H1 (cell line): ENCODE results near the gene EGFLAM. TPM values are rescaled to one million over a fixed set of nuclear protein-coding genes. Genes with fewer than 3 reads are reported as not detected.

Source experiments
- CTCF ChIA-PET: fragments of 300-600 bp; sonication (Branson Sonifier 250); formaldehyde crosslinking; loops from one replicate; lab custom pipeline; 2021; ENCODE audit not compliant: partially characterized antibody; lab: Charles Lee
- POLR2A ChIA-PET: fragments of 300-600 bp; sonication (Branson Sonifier 250); formaldehyde crosslinking; loops from one replicate; lab custom pipeline; 2021; ENCODE audit warnings: inconsistent platforms; ENCODE audit not compliant: partially characterized antibody; lab: Charles Lee
- DNase-seq, 2 experiments: peaks; one replicate each; pipeline versions ENCODE4 v3.0.0 to v3.0.0-alpha.2; 2010 to 2022; ENCODE audit warnings: low spot score in 2 of 2, low read depth in 1 of 2, mixed read lengths in 1 of 2
- FAIRE-seq: peaks from 2 replicates; lab custom pipeline; 2011; peaks lifted over from hg19 to GRCh38; lab: Jason Lieb, UNC
- H2AFZ ChIP-seq: 2 replicates; pipeline ENCODE4 v1.8.1; 2012; ENCODE audit warnings: low read length, inconsistent platforms
- H2AK5ac ChIP-seq: 2 replicates; pipeline ENCODE4 v1.6.1; 2013; ENCODE audit warnings: low read depth, low read length
- H2BK120ac ChIP-seq: replicated peaks from 2 replicates; pipeline ENCODE3; 2013; ENCODE audit warnings: low read depth, low read length, inconsistent platforms
- H2BK12ac ChIP-seq: 2 replicates; pipeline ENCODE4 v1.6.1; 2013; ENCODE audit warnings: low read depth, low read length
- H2BK15ac ChIP-seq: 2 replicates; pipeline ENCODE4 v1.6.1; 2013; ENCODE audit warnings: low read length
- H2BK20ac ChIP-seq: 2 replicates; pipeline ENCODE4 v1.6.1; 2013; ENCODE audit warnings: low read length
- H2BK5ac ChIP-seq: 2 replicates; pipeline ENCODE4 v1.6.1; 2013; ENCODE audit warnings: low read depth, low read length
- H3K14ac ChIP-seq: 2 replicates; pipeline ENCODE4 v1.6.1; 2013; ENCODE audit warnings: inconsistent platforms; ENCODE audit not compliant: insufficient read length
- H3K18ac ChIP-seq: 2 replicates; pipeline ENCODE4 v1.6.1; 2013; ENCODE audit warnings: low read length; ENCODE audit errors: extremely low read depth
- H3K23ac ChIP-seq: 2 replicates; pipeline ENCODE4 v1.6.1; 2013; ENCODE audit warnings: inconsistent platforms; ENCODE audit not compliant: insufficient read length
- H3K23me2 ChIP-seq: 2 replicates; pipeline ENCODE4 v1.6.1; 2013; ENCODE audit warnings: low read depth, low read length
- H3K27ac ChIP-seq: 2 replicates; pipeline ENCODE4 v1.6.1; 2011; ENCODE audit warnings: low read depth, low read length, inconsistent platforms
- H3K27me3 ChIP-seq, 4 experiments: replicated peaks in 1 of 4; 1 replicate in 1 of 4; 2 replicates in 3 of 4; pipeline versions ENCODE4 v1.6.1 to v1.8.1; 2011 to 2013; ENCODE audit warnings: low read length in 3 of 4, mild to moderate bottlenecking in 3 of 4, inconsistent platforms in 2 of 4, mixed read lengths in 2 of 4, moderate library complexity in 1 of 4; ENCODE audit not compliant: control insufficient read depth in 3 of 4, insufficient read depth in 3 of 4; ENCODE audit errors: extremely low read depth in 1 of 4
- H3K36me3 ChIP-seq, 4 experiments: 2 replicates each; pipeline versions ENCODE4 v1.6.1 to v1.8.1; 2011 to 2013; ENCODE audit warnings: mild to moderate bottlenecking in 4 of 4, low read length in 3 of 4, moderate library complexity in 2 of 4, control low read depth in 1 of 4, inconsistent platforms in 1 of 4; ENCODE audit not compliant: insufficient read depth in 4 of 4, control insufficient read depth in 2 of 4
- H3K4ac ChIP-seq: replicated peaks from 2 replicates; pipeline ENCODE3; 2013; ENCODE audit warnings: low read length, low read depth, mixed read lengths, inconsistent platforms; ENCODE audit not compliant: insufficient read length
- H3K4me1 ChIP-seq, 4 experiments: replicated peaks in 1 of 4; 1 replicate in 1 of 4; 2 replicates in 3 of 4; pipeline versions ENCODE4 v1.6.1 to v1.8.1; 2011 to 2013; ENCODE audit warnings: low read length in 3 of 4, inconsistent platforms in 2 of 4, mixed read lengths in 1 of 4; ENCODE audit not compliant: insufficient read depth in 4 of 4, control insufficient read depth in 3 of 4
- H3K4me2 ChIP-seq, 2 experiments: 2 replicates each; pipeline versions ENCODE4 v1.6.1 to v1.8.1; 2011 to 2013; ENCODE audit warnings: low read depth in 2 of 2, low read length in 2 of 2, control low read depth in 1 of 2, inconsistent platforms in 1 of 2, mild to moderate bottlenecking in 1 of 2; ENCODE audit not compliant: insufficient read depth in 1 of 2
- H3K4me3 ChIP-seq, 4 experiments: fragments of 200-600, 300-600 bp in 1 of 4; sonication (generic), shearing (Covaris generic), sonication (Bioruptor Twin) in 1 of 4; 2 replicates each; pipeline versions ENCODE4 v1.5.1 to v1.8.1; 2011 to 2016; ENCODE audit warnings: low read length in 4 of 4, low read depth in 3 of 4, control low read depth in 2 of 4, inconsistent platforms in 2 of 4, mild to moderate bottlenecking in 2 of 4, mixed read lengths in 1 of 4, moderate library complexity in 1 of 4; ENCODE audit not compliant: insufficient read depth in 2 of 4; ENCODE audit errors: extremely low read depth in 1 of 4
- H3K56ac ChIP-seq: replicated peaks from 2 replicates; pipeline ENCODE3; 2013; ENCODE audit warnings: low read depth, mild to moderate bottlenecking, mixed read lengths, low read length, inconsistent platforms; ENCODE audit not compliant: insufficient read length
- H3K79me1 ChIP-seq: 2 replicates; pipeline ENCODE4 v1.6.1; 2013; ENCODE audit warnings: low read depth, low read length, control low read depth
- H3K79me2 ChIP-seq, 2 experiments: 2 replicates each; pipeline versions ENCODE4 v1.6.1 to v1.8.1; 2012 to 2013; ENCODE audit warnings: low read length in 2 of 2, mild to moderate bottlenecking in 2 of 2, inconsistent platforms in 1 of 2; ENCODE audit not compliant: insufficient read depth in 2 of 2, control insufficient read depth in 1 of 2
- H3K9ac ChIP-seq, 4 experiments: replicated peaks in 1 of 4; 1 replicate in 1 of 4; 2 replicates in 3 of 4; pipeline versions ENCODE4 v1.6.1 to v1.8.1; 2011 to 2013; ENCODE audit warnings: low read depth in 3 of 4, low read length in 3 of 4, control low read depth in 2 of 4, mild to moderate bottlenecking in 2 of 4, moderate library complexity in 2 of 4, inconsistent platforms in 1 of 4; ENCODE audit errors: extremely low read depth in 1 of 4
- H3K9me3 ChIP-seq, 2 experiments: 2 replicates each; pipeline versions ENCODE4 v1.6.1 to v1.8.1; 2012 to 2013; ENCODE audit warnings: mild to moderate bottlenecking in 2 of 2, moderate library complexity in 2 of 2, control low read depth in 1 of 2, inconsistent platforms in 1 of 2, low read depth in 1 of 2, low read length in 1 of 2, mixed read lengths in 1 of 2; ENCODE audit not compliant: insufficient read depth in 2 of 2
- H4K20me1 ChIP-seq, 2 experiments: replicated peaks in 1 of 2; 2 replicates each; pipeline versions ENCODE3 to v1.8.1; 2011 to 2013; ENCODE audit warnings: inconsistent platforms in 2 of 2, low read length in 2 of 2, mild to moderate bottlenecking in 1 of 2; ENCODE audit not compliant: insufficient read depth in 2 of 2, control insufficient read depth in 1 of 2
- H4K5ac ChIP-seq: 2 replicates; pipeline ENCODE4 v1.6.1; 2013; ENCODE audit warnings: low read length, low read depth, mixed read lengths, inconsistent platforms; ENCODE audit not compliant: insufficient read length
- H4K8ac ChIP-seq: 2 replicates; pipeline ENCODE4 v1.8.0; 2013; ENCODE audit warnings: mild to moderate bottlenecking, moderate library complexity, low read length, inconsistent platforms; ENCODE audit not compliant: insufficient read depth; ENCODE audit errors: extremely low read depth
- H4K91ac ChIP-seq: replicated peaks from 2 replicates; pipeline ENCODE3; 2013; ENCODE audit warnings: low read length, mixed read lengths, inconsistent platforms; ENCODE audit not compliant: insufficient read length
- ASH2L ChIP-seq: fragments of 200-600, 300-600 bp; sonication (generic); IDR thresholded peaks from one replicate; pipeline ENCODE4 v1.7.1; 2017; ENCODE audit warnings: low read length
- BCL11A ChIP-seq, 2 experiments: IDR thresholded peaks; one replicate each; pipeline ENCODE4 v1.6.1; 2011; ENCODE audit warnings: low read depth in 2 of 2, low read length in 2 of 2, mild to moderate bottlenecking in 2 of 2
- HDAC6 ChIP-seq: IDR thresholded peaks from one replicate; pipeline ENCODE4 v1.7.1; 2012; ENCODE audit warnings: low read depth, mild to moderate bottlenecking, inconsistent platforms, low read length, moderate library complexity
- JUND ChIP-seq: IDR thresholded peaks from 2 replicates; pipeline ENCODE4 v1.6.1; 2011; ENCODE audit warnings: mild to moderate bottlenecking, improper control_type of control experiment, low read length
- RFX5 ChIP-seq: IDR thresholded peaks from 2 replicates; pipeline ENCODE4 v1.6.1; 2011; ENCODE audit warnings: low read depth, low read length, improper control_type of control experiment, borderline replicate concordance
- TCF12 ChIP-seq: IDR thresholded peaks from 2 replicates; pipeline ENCODE4 v1.6.1; 2011; ENCODE audit warnings: low read depth, mild to moderate bottlenecking, low read length
- TEAD4 ChIP-seq: IDR thresholded peaks from 2 replicates; pipeline ENCODE4 v1.6.1; 2012; ENCODE audit warnings: low read depth, low read length, inconsistent platforms, mixed read lengths
- ZNF274 ChIP-seq: IDR thresholded peaks from 2 replicates; pipeline ENCODE4 v1.7.0; 2012; ENCODE audit warnings: low read length, borderline replicate concordance; ENCODE audit errors: extremely low read depth
- WGBS, 2 experiments: shearing (Covaris generic) in 1 of 2; methylation state at CpG; one replicate each; pipeline versions ENCODE4 v1.1.6 to v1.1.7; 2013 to 2015; ENCODE audit warnings: low lambda C conversion rate in 2 of 2, mixed read lengths in 2 of 2, inconsistent platforms in 1 of 2, low coverage in 1 of 2, missing lambda C conversion rate in 1 of 2; ENCODE audit not compliant: insufficient replicate concordance in 2 of 2, insufficient coverage in 1 of 2, insufficient read length in 1 of 2; ENCODE audit errors: extremely low coverage in 1 of 2, missing lambda C conversion rate in 1 of 2; 5-methylcytosine and 5-hydroxymethylcytosine counted together
- polyA plus RNA-seq, 7 experiments: library from polyadenylated mRNA; depleted of rRNA in 3 of 7; stranded (reverse) in 5 of 7; unstranded in 2 of 7; fragments of >200 nt in 5 of 7; fragments of 200-250 nt in 2 of 7; gene quantifications; 1 replicate in 5 of 7; 2 replicates in 1 of 7; 4 replicates in 1 of 7; pipeline versions ENCODE4 v1.2.1 to v1.2.3, GENCODE V29; 2011 to 2013; ENCODE audit warnings: missing spikeins in 2 of 7, mixed read lengths in 2 of 7
- total RNA-seq: library from RNA; stranded (reverse); fragmentation: NEBNext Ultra II Directional; extraction: Animal tissue kit (Norgen Biotek cat#: 25700); gene quantifications from 2 replicates; pipeline ENCODE4 v1.2.1, GENCODE V29; 2021

Gene EGFLAM
- total and polyA plus RNA-seq, 2 of the 8 experiments (the other 6 are each of a cell fraction or from before 2014, with no cell fraction given) = 0.20 to 0.24 TPM

GRCh38 chr5:38433160-38433861, 175.0 kb downstream of the EGFLAM start:
- Histone ChIP-seq H4K5ac (no peak overlapping the region), H3K18ac (no peak overlapping the region), H3K23me2 (no peaks in the 10 kb centered on the region), H3K4ac (no peak overlapping the region), H2BK20ac (no peak overlapping the region), H4K91ac (no peak overlapping the region), H4K20me1 (no peaks in the 10 kb centered on the region), H3K36me3 (no peaks in the 10 kb centered on the region), H3K4me1 (no peaks in the 10 kb centered on the region), H2BK15ac (no peak overlapping the region), H3K14ac (no peak overlapping the region), H2BK5ac (no peak overlapping the region), H2BK12ac (no peak overlapping the region), H3K23ac (no peak overlapping the region), H3K4me2 (no peak overlapping the region), H2BK120ac (no peak overlapping the region), H2AFZ (no peak overlapping the region), H3K56ac (no peak overlapping the region), H3K4me3 (no peak overlapping the region), H3K27ac (no peak overlapping the region), H4K8ac (no peak overlapping the region), H3K27me3 (no peaks in the 10 kb centered on the region), H2AK5ac (no peak overlapping the region), H3K9me3 (no peaks in the 10 kb centered on the region), H3K79me2 (no peaks in the 10 kb centered on the region; a peak in 1 of 4 replicates), H3K9ac (no peak overlapping the region), H3K79me1 (no peaks in the 10 kb centered on the region)
- DNase-seq (no peak), FAIRE-seq (no peak)
- WGBS, 2 experiments = 86% methylated on average over 6 of the region's 6 CpGs; no CpG with 5 or more reads in 1 of the 2 experiments
- ChIA-PET CTCF (interaction anchor here (1.2 to 6.1 kb wide), 8 partner anchors 8 to 233 kb away, joined by 3 to 40 read pairs (median 4); no protein-coding TSS in a partner anchor), POLR2A (no interaction called here)
- TF ChIP-seq BCL11A (IDR thresholded peaks at IDR 0.05; ENCODE audit: low read depth in 2 of 2, low read length in 2 of 2) (no peak), JUND (no peak), ASH2L (no peak), ZNF274 (no peak), HDAC6 (no peak), RFX5 (no peak), TEAD4 (no peak), TCF12 (no peak)
